Uterus (tissue), 4 donors: ENCODE results near the gene BMF. TPM values are rescaled to one million over a fixed set of nuclear protein-coding genes. Genes with fewer than 3 reads are reported as not detected.
"Not testable (repeated sequence)": the region's sequence is repeated elsewhere in the genome, so short reads cannot be mapped to it uniquely, and the experiment has no call there.

Experiments used
- DNase-seq, 2 donors: peaks; one replicate each; pipeline ENCODE4 v3.0.0-alpha.2; 2019 to 2020
- H3K27ac ChIP-seq, 2 donors: fragments of 200-600 bp; sonication (generic); 1 replicate in 1 of 2; 2 replicates in 1 of 2; pipeline ENCODE4 v1.5.1; 2016 to 2018
- H3K27me3 ChIP-seq, 2 donors: fragments of 200-600 bp; sonication (generic); one replicate each; pipeline ENCODE4 v1.5.1; 2018 to 2019; ENCODE audit warnings: control low read depth in 1 of 2
- H3K36me3 ChIP-seq, 2 donors: fragments of 200-600 bp; sonication (generic); one replicate each; pipeline ENCODE4 v1.5.1; 2019; ENCODE audit warnings: control low read depth in 1 of 2
- H3K4me1 ChIP-seq, 2 donors: fragments of 200-600 bp; sonication (generic); one replicate each; pipeline ENCODE4 v1.5.1; 2018 to 2019; ENCODE audit warnings: control low read depth in 1 of 2
- H3K4me3 ChIP-seq, 2 donors: fragments of 200-600 bp; sonication (generic); 1 replicate in 1 of 2; 2 replicates in 1 of 2; pipeline ENCODE4 v1.5.1; 2018 to 2019; ENCODE audit warnings: mild to moderate bottlenecking in 1 of 2
- H3K9me3 ChIP-seq, 2 donors: fragments of 200-600 bp; sonication (generic); one replicate each; pipeline ENCODE4 v1.5.1; 2019; ENCODE audit warnings: control low read depth in 1 of 2
- CTCF ChIP-seq, 4 experiments: fragments of 200-600 bp in 2 of 4; fragments of 450-650 bp in 2 of 4; sonication (generic) in 2 of 4; IDR thresholded peaks; one replicate each; pipeline ENCODE4 v1.5.1; 2016 to 2019; ENCODE audit warnings: antibody characterized with exemption in 4 of 4, mild to moderate bottlenecking in 2 of 4, moderate library complexity in 1 of 4
- POLR2A ChIP-seq, 2 donors: fragments of 450-650 bp; IDR thresholded peaks; one replicate each; pipeline ENCODE4 v1.6.1; 2016; ENCODE audit warnings: antibody characterized with exemption in 2 of 2, mild to moderate bottlenecking in 1 of 2, moderate library complexity in 1 of 2
- intact Hi-C: fragments of 100-400 bp; cut with DNase I; formaldehyde crosslinking; loops from one replicate; pipeline ENCODE4 v1.15.1; 2023; ENCODE audit warnings: low total_unique reads
- total RNA-seq, 4 donors: library from RNA; depleted of rRNA in 3 of 4; stranded (reverse); fragments of >200 nt in 3 of 4; gene quantifications; one replicate each; pipeline versions ENCODE4 v1.1.0 to v1.2.4, GENCODE V29; 2014 to 2023
- donor health status: DM: yes; HTN: yes; CAD: no.

The BMF gene
- total RNA-seq = 10 to 100 TPM in 3 of 4 donors, 1 to 10 TPM in 1; 7.1 to 46.2 (median 22.6) TPM

GRCh38 chr15:40108855-40109735 is at the start of gene BMF:
Gene BMF (minus strand): TSS chr15:40108879. CDS start chr15:40106086, 2,793 bp downstream.
- peak within 1 kb of the TSS; percentile 95 for H3K27ac ChIP-seq
- H3K4me3 ChIP-seq = peak within 1 kb of the TSS; percentile 63 to 79
- H3K27me3 ChIP-seq = no peaks in the 10 kb centered on the region
- DNase-seq = peak; percentile 100
- H3K36me3 ChIP-seq = no peaks in the 10 kb centered on the region
- intact Hi-C loops = loop anchor here (2.0 kb wide), 1 partner anchor 64 kb away; no protein-coding TSS in a partner anchor
- H3K9me3 ChIP-seq = no peaks in the 10 kb centered on the region
- TF ChIP-seq CTCF (IDR thresholded peaks at IDR 0.05) (peak; percentile 26 to 56 (median 43)), POLR2A (IDR thresholded peaks at IDR 0.05) (peak in 1 of 2 donors; percentile 96)
- peaks cover 11 to 31% of the 10 kb centered on the region in 2 donors for H3K4me1 ChIP-seq

GRCh38 chr15:40157778-40158447 is 49.2 kb upstream of the BMF start:
- Histone ChIP-seq H3K4me1 (peaks cover 0 to 3% of the 10 kb centered on the region in 2 donors), H3K36me3 (no peaks in the 10 kb centered on the region), H3K27me3 (no peaks in the 10 kb centered on the region), H3K9me3 (no peaks in the 10 kb centered on the region), H3K4me3 (no peak overlapping the region), H3K27ac (no peak overlapping the region)
- intact Hi-C loops = no loop called here
- TF ChIP-seq CTCF (IDR thresholded peaks at IDR 0.05) (no peak), POLR2A (IDR thresholded peaks at IDR 0.05) (no peak)
- DNase-seq = no peak

- Histone ChIP-seq H3K4me1 (peaks cover 0 to under 1% of the 10 kb centered on the region in 2 donors), H3K9me3 (no peaks in the 10 kb centered on the region), H3K4me3 (no peak overlapping the region), H3K27ac (no peak overlapping the region), H3K36me3 (no peaks in the 10 kb centered on the region), H3K27me3 (no peaks in the 10 kb centered on the region)
- TF ChIP-seq POLR2A (IDR thresholded peaks at IDR 0.05) (no peak), CTCF (IDR thresholded peaks at IDR 0.05) (no peak)
- no peak for DNase-seq
- intact Hi-C loops = no loop called here
Measured at GRCh38 chr15:40155270-40155910, 46.7 kb upstream of the BMF start.

- H3K27me3 ChIP-seq, H3K4me1 ChIP-seq, H3K27ac ChIP-seq, intact Hi-C loops, H3K36me3 ChIP-seq, H3K4me3 ChIP-seq, H3K9me3 ChIP-seq, DNase-seq: not testable (repeated sequence)
Measured at GRCh38 chr15:40154821-40155220, 46.1 kb upstream of the BMF start.

- no peaks in the 10 kb centered on the region for H3K4me1 ChIP-seq
- H3K4me3 ChIP-seq = no peak overlapping the region
- no peaks in the 10 kb centered on the region for H3K27me3 ChIP-seq
- intact Hi-C loops = no loop called here
- no peak overlapping the region for H3K27ac ChIP-seq
- no peak for DNase-seq
- no peaks in the 10 kb centered on the region for H3K36me3 ChIP-seq
- no peaks in the 10 kb centered on the region for H3K9me3 ChIP-seq
- TF ChIP-seq POLR2A (IDR thresholded peaks at IDR 0.05) (no peak), CTCF (IDR thresholded peaks at IDR 0.05) (no peak)
Measured at GRCh38 chr15:40151991-40152390, 43.3 kb upstream of the BMF start.
